NCI-H2171 (cell line): ENCODE results near the gene GRIP2.

ENCODE experiments used
- DNase-seq: peaks from one replicate; lab custom pipeline; 2025; lab: John Stamatoyannopoulos, UW

GRIP2 gene

GRCh38 chr3:14505803-14506500 lies 34.2 kb downstream of the GRIP2 start:
- DNase-seq: no peak

DNA sequence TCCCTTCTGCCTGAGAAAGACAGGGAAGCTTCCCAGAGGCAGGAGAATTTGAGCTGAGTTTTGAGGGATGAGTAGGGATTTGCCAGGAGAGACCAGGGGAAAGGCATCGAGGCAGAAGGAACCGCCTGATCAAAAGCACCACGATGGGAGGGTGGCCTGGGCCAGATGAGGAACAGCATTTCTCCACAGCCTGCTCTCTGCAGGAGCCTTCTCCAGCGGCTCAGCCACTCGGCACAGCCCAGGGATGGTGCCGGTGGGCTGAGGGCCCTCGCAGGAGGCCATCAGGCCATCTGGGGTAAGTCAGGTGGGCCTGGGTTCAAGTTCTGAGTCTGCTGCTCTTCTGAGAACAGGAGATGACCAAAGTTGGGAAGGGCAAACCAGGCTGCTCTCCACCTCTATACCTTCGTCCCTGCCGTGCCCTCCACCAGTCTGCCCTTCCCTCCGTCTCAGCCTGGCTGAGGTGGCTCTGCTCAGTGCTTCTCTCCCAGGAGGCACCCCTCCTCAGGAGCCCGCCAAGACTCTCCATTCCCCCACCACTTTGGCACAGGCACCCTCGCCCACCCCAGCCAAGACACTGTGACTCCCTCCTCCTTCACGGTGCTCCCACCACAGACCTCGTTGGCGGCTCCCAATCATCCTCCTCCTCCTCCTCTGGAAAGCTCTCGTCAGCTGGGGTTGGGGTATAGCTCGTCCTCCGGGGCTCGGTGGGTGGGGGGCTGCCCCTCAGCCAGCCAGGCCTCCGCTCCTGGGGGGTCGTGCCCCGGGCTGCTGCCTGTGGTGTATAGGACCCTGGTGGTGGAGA lies 34.9 kb downstream of the GRIP2 start:
- no peak for DNase-seq

DNA sequence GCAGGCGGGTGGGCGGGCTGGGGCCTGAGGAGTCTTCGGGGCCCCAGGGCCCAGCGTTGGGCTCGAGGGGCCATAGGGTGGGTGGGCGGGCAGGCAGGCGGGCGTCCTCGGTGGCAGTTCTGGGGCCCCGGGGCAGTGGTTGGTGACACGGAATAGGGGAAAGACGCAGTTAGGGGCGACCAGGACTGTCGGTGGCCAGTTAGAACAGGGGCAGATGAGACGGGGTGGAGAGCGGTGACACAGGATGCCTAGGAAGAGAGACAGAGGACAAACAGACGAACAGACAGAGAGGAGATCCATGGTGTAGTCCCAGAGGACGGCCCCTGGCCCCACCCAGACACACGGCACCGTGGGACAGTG lies 36.5 kb downstream of the GRIP2 start:
- DNase-seq: no peak

DNA sequence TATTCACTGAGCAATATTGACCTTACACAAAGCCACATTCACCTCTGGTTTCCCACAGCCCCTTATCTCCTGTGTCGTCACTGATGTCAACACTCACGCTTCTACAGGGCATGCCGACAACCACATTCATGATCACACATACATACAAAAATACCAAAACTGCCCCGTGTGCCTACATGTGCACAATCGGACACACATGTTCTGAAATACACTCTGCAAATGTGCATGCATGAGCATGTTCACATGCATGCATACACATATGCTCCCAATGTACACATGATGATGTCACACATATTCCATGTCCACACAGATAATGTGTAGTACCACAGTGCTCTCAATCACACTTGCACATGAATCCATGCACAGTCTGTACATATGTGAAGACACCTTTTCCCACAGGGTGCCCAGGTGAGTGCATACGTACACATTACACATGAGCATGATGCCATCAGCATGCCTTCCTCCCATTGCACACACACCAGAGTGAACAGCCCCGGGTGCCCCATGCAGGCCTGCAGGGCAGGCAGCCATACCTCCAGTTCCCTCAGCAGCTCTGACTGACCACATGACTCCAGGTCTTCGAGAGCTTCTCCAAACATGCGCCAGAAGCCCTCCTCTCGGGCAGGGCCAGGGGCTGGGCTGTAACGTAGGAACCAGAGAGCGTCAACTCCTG lies 37.0 kb downstream of the GRIP2 start:
- no peak for DNase-seq

DNA sequence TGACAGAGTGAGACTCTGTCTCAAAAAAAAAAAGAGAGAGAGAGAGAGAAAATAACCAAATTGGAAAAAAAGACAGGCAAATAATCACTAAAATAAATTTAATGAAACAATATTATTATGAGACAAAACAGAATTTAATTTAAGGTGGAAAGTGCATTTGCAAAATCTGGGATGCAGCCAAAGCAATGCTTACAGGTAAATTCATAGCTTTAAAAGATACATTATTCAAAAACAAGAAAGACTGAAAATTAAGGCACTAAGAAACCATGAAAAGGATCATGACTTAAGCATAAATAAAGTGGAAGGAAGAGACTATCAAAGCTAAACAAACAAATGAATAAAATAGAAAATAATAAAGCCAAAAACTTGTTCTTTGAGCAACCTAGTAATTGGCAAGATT lies 37.7 kb downstream of the GRIP2 start:
- DNase-seq: no peak

DNA sequence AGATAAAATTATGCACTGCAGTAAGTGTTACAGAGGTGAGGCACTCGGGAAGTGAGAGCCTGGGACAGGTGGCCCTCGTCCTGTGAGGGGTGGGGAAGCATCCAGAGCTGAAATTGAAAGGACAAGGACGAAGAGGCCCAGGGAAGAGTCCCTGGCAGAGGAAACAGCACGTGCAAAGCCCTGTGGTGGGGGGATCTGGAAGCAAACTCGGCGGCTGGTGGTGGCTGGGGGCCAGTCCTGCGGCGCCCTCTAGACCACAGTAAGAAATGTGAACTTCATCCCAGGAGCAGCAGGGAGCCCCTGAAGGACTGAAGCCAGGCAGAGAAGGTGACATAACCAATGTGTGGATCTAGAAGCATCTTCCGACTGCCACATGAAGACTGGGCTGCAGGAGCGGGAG lies 42.8 kb downstream of the GRIP2 start:
- no peak for DNase-seq

- DNase-seq: no peak
Measured at GRCh38 chr3:14496351-14496750, 43.8 kb downstream of the GRIP2 start.

DNA sequence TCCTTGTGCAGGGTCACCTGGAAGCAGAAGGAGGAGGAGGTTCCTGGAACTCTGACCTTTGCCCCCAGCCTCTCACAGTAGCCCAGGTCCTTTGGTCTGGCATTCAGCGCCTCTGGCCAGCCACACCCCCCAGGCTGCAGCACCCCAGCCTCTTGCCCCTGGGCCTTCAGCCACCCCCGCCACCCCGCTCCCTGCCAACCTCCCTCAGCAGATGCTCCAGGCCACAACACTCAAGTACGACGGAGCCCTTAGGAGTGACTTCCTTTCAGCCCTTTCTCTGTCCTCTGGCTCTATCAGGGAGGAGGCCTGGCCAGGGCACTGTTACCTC lies 45.2 kb downstream of the GRIP2 start:
- DNase-seq: no peak

- DNase-seq: no peak
Measured at GRCh38 chr3:14494279-14494972, 45.7 kb downstream of the GRIP2 start.

- no peak for DNase-seq
Measured at GRCh38 chr3:14492948-14493881, 46.9 kb downstream of the GRIP2 start.

DNA sequence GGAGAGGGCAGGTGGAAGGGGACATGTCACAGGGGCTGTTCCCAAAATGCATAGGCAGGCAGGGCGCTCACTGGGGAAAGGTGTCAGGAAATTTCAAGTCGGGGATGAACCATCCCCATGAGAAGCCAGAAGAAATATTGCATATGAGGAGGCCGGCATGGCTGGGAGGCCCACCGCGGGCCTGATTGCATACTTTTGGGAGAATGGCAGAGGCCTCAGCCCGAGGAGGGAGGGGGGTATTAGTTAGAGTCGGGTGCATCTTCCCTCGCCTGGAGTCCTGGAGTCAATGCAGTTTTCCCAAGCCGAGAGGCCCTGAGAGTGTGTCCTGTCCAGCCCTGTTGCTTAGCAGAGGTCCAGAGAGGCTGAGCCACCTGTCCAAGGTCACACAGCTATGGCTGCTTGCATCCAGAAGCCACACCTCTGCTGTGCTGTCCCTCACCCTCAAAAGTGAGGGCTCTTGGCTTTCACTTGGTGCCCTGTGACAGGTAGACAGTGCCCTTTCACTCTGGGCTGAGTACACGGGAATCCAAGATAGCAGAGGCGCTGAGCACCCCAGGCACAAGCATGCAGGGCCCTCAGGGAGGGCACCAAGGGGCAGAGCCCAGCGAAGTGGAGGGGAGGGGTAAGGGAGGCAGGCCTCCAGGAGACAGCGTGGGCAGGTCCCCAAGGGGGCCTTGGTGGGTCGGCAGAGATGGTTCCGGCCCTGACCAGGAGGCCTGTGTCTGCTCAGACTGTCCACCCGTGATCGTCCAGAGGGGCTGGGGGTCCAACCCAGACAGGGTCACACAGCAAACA lies 48.5 kb downstream of the GRIP2 start:
- no peak for DNase-seq

DNA sequence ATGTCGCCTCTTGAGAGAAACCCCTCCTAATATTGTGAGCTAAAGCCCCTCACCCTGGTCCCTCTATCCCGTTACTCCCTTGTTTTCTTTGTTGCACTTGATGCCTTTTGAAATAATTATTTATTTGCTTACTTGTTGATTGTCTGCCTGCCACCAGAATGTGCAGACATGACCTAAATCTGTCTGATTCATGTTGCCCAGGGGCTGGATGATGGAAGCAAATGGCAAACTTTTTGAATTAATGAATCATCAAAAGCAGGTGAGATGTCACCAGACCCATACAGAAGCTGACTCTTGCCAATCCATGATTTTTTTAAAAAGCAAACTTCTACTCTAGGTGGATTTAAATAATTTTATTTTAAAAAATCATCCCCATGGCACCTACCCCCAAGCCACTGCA lies 49.3 kb downstream of the GRIP2 start:
- no peak for DNase-seq

DNA sequence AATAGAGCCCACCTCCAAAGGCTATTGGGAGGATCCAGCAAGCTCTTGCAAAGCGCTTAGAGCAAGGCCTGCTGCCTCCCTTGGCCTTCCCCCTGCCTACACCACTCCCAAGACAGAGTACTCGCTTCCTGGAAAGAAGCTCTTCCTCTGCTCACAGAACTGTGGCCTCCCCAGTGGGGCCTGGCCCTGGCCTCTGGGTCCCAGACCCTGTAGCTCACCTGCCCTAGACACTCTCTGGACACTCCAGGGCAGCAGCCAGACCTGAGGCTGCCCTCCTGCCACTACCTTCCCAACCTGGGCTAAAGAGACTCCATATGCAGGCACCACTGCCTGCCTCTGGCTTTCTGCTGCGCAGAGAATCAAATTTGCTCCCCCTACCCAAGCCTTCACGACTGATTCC lies 49.9 kb downstream of the GRIP2 start:
- no peak for DNase-seq

- DNase-seq: no peak
Measured at GRCh38 chr3:14489641-14490040, 50.5 kb downstream of the GRIP2 start.

GRCh38 chr3:14488286-14489041 lies 51.7 kb downstream of the GRIP2 start:
- DNase-seq: no peak

- no peak for DNase-seq
Measured at GRCh38 chr3:14487821-14488220, 52.3 kb downstream of the GRIP2 start.

GRCh38 chr3:14487086-14487485 lies 53.1 kb downstream of the GRIP2 start:
- no peak for DNase-seq

GRCh38 chr3:14486460-14486859 lies 53.7 kb downstream of the GRIP2 start:
- no peak for DNase-seq

GRCh38 chr3:14485981-14486380 lies 54.2 kb downstream of the GRIP2 start:
- DNase-seq: no peak

GRCh38 chr3:14484741-14485140 lies 55.4 kb downstream of the GRIP2 start:
- no peak for DNase-seq
